Neural cell (in vitro differentiated cells): ENCODE results near the gene CHCHD2. TPM values are rescaled to one million over a fixed set of nuclear protein-coding genes. Genes with fewer than 3 reads are reported as not detected.

Source experiments
- polyA plus RNA-seq: library from polyadenylated mRNA; depleted of rRNA; stranded (reverse); fragments of >200 nt; gene quantifications from 2 replicates; pipeline ENCODE4 v1.2.3, GENCODE V29; 2014
- small RNA-seq, 3 experiments: library from RNA; depleted of rRNA; stranded (forward); fragments of <200 nt; gene quantifications; one replicate each; pipeline ENCODE3, GENCODE V24; 2012

The CHCHD2 gene
- polyA plus RNA-seq, 1 donor from 2014 or later: 380 TPM

Small RNA genes lying within 50 kb of the gene (small RNA-seq; reads per million reads assigned to genes)
- 0 reads per million in 3 experiments for gene SNORA15
- gene SNORA22B: 0 to 1.4 (median 1.1) reads per million in 3 experiments

Other genes starting within 250 kb of the CHCHD2 start
- gene SEPTIN14, start 243.7 kb downstream of the CHCHD2 start, polyA plus RNA-seq: not detected in 2 replicates
- 20.5 and 21.1 TPM in 2 replicates for gene ZNF713, start 219.0 kb downstream of the CHCHD2 start, polyA plus RNA-seq
- 20.0 and 20.5 TPM in 2 replicates for gene MRPS17, start 154.6 kb downstream of the CHCHD2 start, polyA plus RNA-seq
- gene NIPSNAP2, start 141.9 kb downstream of the CHCHD2 start, polyA plus RNA-seq: 83.3 and 87.0 TPM in 2 replicates
- 24.0 and 26.4 TPM in 2 replicates for gene PSPH, start 55.0 kb downstream of the CHCHD2 start, polyA plus RNA-seq
- 268 and 275 TPM in 2 replicates for gene CCT6A, start 54.7 kb downstream of the CHCHD2 start, polyA plus RNA-seq
- gene SUMF2, start 42.2 kb downstream of the CHCHD2 start, polyA plus RNA-seq: 69.3 and 84.1 TPM in 2 replicates
- 2.6 TPM in 1 of 2 replicates, not detected in the other for gene PHKG1, start 13.5 kb downstream of the CHCHD2 start, polyA plus RNA-seq
- not detected in 2 replicates for gene NUPR2, start 9.9 kb upstream of the CHCHD2 start, polyA plus RNA-seq